ENCODE results near the gene GLIPR1L2.

- TF ChIP-seq, protein P1, sequence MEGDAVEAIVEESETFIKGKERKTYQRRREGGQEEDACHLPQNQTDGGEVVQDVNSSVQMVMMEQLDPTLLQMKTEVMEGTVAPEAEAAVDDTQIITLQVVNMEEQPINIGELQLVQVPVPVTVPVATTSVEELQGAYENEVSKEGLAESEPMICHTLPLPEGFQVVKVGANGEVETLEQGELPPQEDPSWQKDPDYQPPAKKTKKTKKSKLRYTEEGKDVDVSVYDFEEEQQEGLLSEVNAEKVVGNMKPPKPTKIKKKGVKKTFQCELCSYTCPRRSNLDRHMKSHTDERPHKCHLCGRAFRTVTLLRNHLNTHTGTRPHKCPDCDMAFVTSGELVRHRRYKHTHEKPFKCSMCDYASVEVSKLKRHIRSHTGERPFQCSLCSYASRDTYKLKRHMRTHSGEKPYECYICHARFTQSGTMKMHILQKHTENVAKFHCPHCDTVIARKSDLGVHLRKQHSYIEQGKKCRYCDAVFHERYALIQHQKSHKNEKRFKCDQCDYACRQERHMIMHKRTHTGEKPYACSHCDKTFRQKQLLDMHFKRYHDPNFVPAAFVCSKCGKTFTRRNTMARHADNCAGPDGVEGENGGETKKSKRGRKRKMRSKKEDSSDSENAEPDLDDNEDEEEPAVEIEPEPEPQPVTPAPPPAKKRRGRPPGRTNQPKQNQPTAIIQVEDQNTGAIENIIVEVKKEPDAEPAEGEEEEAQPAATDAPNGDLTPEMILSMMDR (IDR thresholded peaks at IDR 0.05) = no peak
- TF ChIP-seq POLR2A (IDR thresholded peaks at IDR 0.05) = no peak
- TF ChIP-seq POLR2AphosphoS5 (IDR thresholded peaks at IDR 0.05) = no peak
These were observed 23.8 kb downstream of the GLIPR1L2 start for GRCh38 chr12:75414671-75415070.
